HG02970 (cell line): ENCODE results near the gene MAST2.
"Not testable (repeated sequence)": the region's sequence is repeated elsewhere in the genome, so short reads cannot be mapped to it uniquely, and the experiment has no call there.

Experiments
- ATAC-seq: cut with Tn5 transposase; IDR thresholded peaks from one replicate; pipeline ENCODE4 v1.9.1; 2021; ENCODE audit warnings: mild to moderate bottlenecking, moderate library complexity, moderate number of reproducible peaks; ENCODE audit not compliant: unreplicated experiment, low FRiP score

MAST2 gene

DNA sequence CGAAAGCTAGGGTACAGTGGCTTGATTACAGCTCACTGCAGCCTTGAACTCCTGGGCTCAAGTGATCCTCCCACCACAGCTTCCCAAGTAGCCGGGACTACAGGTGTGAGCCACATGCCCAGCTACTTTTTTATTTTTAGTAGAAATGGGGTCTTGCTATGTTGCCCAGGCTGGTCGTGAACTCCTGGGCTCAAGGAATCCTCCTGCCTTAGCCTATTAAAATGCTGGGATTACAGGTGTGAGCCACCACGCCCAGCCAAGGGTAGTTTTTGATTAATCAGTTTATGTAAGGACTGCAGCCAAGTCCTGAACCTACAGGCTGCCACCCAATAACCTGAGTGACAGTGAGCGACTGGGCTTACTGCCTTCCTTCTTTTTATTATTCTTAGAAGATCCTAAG lies 240.7 kb downstream of the MAST2 start:
- ATAC-seq: no peak

GRCh38 chr1:46053734-46054133 lies 250.3 kb downstream of the MAST2 start:
- no peak for ATAC-seq

DNA sequence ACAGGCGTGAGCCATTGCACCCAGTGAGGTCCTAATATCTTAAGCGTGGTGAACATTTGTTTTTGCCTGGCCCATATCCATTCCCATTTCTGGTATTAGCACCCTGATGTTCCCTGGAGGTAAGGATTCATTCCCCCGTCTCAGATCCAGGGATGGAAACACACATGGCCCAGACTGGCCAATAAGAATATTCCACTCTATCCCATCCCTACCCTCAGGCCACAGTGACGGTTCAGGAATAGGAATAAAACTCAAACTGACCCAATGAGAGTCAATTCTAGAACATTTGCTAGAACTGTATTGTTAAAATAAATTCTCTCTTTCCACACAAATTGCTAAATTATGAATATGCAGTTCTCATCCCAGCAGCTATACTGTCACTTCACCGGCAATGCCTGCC lies 252.9 kb downstream of the MAST2 start:
- ATAC-seq: no peak

GRCh38 chr1:46057215-46057614 lies 253.8 kb downstream of the MAST2 start:
- not testable (repeated sequence) for ATAC-seq

DNA sequence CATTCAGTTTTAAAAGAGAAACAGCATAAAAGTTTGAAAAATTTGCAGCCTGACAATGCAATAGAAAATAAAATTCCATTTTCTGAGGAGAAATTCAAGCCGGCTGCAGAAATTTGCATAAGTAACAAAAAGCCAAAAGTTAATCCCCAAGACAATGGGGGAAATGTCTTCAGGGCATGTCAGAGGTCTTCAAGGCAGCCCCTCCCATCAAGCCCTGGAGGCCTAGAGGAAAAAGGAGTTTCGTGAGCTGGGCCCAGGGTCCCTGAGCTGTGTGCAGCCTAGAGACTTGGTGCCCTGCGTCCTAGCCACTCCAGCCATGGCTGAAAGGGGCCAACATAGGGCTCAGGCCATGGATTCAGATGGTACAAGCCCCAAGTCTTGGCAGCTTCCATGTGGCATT lies 254.4 kb downstream of the MAST2 start:
- ATAC-seq: no peak

DNA sequence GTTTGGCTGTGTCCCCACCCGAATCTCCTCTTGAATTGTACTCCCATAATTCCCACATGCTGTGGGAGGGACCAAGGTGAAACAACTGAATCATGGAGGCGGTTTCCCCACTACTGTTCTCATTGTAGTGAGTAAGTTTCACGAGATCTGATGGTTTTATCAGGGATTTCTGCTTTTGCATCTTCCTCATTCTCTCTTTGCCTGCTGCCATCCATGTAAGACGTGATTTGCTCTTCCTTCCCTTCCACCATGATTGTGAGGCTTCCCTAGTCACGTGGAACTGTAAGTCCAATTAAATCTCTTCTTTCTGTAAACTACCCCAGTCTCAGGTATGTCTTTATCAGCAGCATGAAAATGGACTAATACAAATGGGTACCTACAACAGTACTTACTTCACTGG lies 255.5 kb downstream of the MAST2 start:
- no peak for ATAC-seq

GRCh38 chr1:46061146-46061545 lies 257.7 kb downstream of the MAST2 start:
- ATAC-seq: no peak

GRCh38 chr1:46062651-46063319 lies 259.4 kb downstream of the MAST2 start:
- no peak for ATAC-seq

DNA sequence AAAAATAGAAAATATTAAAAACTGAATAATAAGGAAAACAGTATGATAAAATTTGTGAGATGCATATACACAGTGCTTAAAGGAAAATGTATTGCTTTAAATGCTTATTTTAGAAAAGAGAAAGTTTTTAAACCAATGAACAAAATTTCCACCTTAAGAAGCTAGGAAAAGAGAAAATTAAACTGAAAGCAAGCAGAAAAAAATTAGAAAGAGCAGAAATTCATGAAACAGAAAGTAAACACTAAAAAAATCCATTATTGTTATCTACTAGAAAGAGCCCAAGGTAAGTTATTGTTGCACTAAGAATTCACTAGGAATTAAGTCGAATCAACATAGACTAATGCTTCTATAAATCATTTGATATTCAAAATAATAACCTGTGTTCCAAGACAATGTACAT lies 261.3 kb downstream of the MAST2 start:
- ATAC-seq: no peak

DNA sequence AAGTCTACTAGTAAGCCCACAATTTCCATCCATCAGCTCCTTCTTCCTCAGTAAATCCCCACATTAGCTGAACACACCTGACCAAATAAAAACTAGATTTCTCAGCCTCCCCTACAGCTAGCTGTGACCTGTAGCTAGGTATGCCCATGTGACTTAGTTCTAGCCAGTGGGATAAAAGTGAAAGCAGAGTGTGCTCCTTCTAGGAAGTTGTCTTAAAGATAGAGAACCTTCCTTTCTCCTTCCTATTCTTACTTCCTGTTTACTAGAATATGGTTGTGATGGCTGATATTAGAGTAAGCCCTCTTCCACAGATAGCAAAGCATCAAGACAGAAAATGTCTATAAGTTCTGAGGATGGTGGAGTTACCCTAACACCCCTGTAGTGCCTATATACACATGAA lies 262.0 kb downstream of the MAST2 start:
- ATAC-seq: no peak

- ATAC-seq: no peak
These were observed 264.2 kb downstream of the MAST2 start for GRCh38 chr1:46067652-46068051.

DNA sequence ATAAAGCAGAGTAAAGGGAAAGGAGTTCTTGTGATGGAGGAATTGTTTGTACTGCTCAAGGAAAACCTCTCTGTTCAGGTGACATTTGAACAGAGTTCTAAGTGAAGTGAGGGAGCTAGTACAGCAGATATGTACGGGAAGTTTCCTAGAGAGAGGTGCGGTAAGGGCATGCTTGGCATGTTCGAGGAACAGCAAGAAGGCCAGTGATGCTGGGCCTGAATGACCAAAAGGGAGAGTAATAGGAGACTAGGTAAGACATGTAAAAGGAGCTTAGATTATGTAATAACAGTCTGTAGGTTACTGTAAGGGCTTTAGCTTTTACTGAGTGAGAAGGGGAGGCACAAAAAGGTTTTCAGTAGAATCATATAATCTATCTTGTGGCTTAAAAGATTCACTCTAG lies 265.1 kb downstream of the MAST2 start:
- ATAC-seq: no peak

- no peak for ATAC-seq
These were observed 266.9 kb downstream of the MAST2 start for GRCh38 chr1:46070164-46070814.

DNA sequence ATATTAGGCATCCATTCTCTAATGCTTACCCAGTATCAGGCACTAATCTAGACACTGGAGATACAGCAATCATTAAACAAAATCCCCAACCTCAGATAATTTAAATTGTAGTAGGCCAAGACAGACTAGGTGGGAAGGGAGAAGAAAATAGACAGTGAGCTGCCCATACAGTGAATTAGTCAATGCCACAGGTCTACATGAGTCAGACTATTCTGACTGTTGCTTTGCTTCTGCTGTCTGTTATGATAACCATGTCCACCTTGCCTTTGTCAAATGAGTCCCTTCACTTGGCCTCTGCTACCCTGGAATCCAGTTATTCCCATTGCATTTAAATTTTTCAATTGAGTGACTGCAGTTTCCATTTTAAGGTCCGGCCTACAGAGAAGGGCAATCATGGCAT lies 269.6 kb downstream of the MAST2 start:
- ATAC-seq: no peak

DNA sequence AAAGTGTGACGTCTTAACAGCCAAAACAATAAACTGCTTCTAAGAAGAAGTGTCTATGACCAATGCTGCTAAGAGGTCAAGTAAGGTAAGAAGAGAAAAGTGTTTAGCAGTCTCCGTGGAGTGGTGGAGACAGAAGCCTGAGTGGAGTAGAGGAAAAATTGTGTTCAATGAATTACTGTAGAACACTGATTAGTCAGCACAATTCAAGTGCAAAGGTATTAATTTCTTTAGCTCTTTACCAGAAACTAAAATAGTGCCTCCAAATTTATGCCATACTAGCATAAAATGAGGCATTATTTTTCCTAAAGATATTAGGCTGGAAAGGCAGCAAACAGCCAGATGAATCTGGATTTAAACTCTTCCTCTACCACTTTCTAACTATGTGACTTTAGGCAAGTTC lies 272.9 kb downstream of the MAST2 start:
- ATAC-seq: no peak

DNA sequence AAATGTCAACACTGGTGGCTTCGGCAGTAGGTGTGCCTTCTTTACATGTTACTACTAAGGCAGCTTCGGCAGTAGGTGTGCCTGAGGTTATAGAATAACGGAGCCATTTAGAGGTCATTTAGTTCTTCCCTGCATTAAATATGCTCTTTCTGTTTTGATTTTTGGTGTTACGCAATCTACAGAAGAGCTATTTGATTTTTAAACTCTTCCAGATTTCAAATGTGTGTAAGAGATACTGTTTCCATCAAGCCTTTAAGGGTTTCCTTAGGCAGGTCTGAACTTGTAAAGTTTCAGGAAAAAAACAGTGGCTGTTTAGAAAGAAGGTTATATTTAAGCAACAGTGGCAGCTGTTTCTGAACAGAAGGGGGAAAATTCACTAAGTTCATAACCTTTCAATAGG lies 274.2 kb downstream of the MAST2 start:
- ATAC-seq: no peak

DNA sequence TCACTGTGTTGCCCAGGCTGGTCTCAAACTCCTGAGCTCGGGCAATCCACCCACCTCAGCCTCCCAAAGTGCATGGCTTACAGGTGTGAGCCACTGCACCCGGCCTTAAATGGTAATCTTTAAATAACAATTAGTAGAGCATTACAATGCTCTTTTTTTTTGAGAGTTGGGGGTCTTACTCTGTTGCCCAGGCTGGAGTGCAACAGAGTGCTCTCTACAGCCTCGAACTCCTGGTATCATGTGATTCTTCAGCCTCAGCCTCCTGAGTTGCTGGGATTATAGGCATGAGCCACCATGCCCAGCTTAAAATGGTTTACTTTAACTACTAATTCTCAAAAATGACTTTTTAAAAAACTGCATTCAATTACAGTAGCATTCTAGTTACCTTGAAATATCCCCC lies 276.8 kb downstream of the MAST2 start:
- ATAC-seq: no peak

- ATAC-seq: no peak
These were observed 277.8 kb downstream of the MAST2 start for GRCh38 chr1:46081206-46081605.

DNA sequence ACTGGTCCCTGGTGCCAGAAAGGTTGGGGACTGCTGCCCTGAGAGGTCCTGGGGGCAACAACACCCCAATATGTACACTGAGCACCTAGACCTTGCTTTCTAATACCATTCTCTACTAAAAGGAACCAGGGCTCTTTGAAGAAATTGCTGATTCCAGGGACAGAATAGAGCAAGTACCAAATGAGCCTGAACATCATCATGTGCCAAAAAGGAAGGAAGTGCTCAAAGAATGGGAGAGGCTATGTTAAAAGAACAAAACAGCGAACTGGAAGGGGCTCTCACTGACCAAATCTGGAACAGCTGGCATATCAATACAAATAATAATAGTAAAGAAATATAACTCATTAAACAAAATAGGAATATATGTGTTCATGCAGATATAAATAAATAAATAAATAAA lies 278.2 kb downstream of the MAST2 start:
- ATAC-seq: no peak

- ATAC-seq: no peak
These were observed 280.2 kb downstream of the MAST2 start for GRCh38 chr1:46083579-46083978.

- no peak for ATAC-seq
These were observed 281.4 kb downstream of the MAST2 start for GRCh38 chr1:46084553-46085451.
